GM23248 (cell line): Measurements from ENCODE around the gene GRB10.

Source experiments
- EZH2 ChIP-seq: fragments of 200-600 bp; sonication (generic); IDR thresholded peaks from 2 replicates; pipeline ENCODE4 v1.6.1; 2018; ENCODE audit warnings: antibody characterized with exemption, mild to moderate bottlenecking; ENCODE audit not compliant: insufficient read depth, poor library complexity, severe bottlenecking
- EZH2phosphoT487 ChIP-seq: fragments of 200-600 bp; sonication (generic); IDR thresholded peaks from 2 replicates; pipeline ENCODE4 v1.6.1; 2018; ENCODE audit warnings: antibody characterized with exemption, moderate library complexity, mild to moderate bottlenecking, low read depth; ENCODE audit not compliant: insufficient read depth

DNA sequence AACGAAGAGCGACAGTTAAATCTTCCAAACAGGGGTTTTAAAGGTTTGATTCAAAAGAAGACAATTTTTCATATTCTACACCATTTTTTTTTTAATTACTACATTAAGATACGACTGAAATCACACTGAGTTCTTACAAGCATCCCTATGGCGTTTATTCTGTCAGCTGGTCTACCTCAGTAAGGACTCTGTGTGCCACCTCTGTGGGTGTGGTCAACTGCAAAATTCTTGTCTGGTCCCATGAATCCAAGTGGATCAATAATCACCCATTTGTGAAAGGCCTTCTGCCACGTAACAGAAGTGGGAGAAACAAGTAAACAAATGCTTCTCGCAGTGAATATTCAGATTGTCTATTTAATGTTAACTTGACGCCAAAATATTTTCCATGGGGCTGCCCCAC lies 104.1 kb downstream of the GRB10 start:
- TF ChIP-seq EZH2: no peak
- no peak for TF ChIP-seq EZH2phosphoT487
